GM12892 (cell line): ENCODE measurements around the gene PEX14.

Experiments used
- POLR2A ChIP-seq: IDR thresholded peaks from 2 replicates; pipeline ENCODE4 v1.6.1; 2011; ENCODE audit warnings: low read depth, low read length, control low read depth
- POLR2AphosphoS5 ChIP-seq: IDR thresholded peaks from 2 replicates; pipeline ENCODE4 v1.6.1; 2011; ENCODE audit warnings: low read depth, low read length, control low read depth
- TAF1 ChIP-seq: IDR thresholded peaks from 2 replicates; pipeline ENCODE4 v1.6.1; 2011; ENCODE audit warnings: low read depth, mild to moderate bottlenecking, control low read depth, low read length, borderline replicate concordance

- TF ChIP-seq TAF1, result no peak
- no peak for TF ChIP-seq POLR2AphosphoS5
- TF ChIP-seq POLR2A, result no peak
Measured at GRCh38 chr1:10585242-10585641, 110.5 kb downstream of the PEX14 start.
